ENCODE measurements around the gene DUSP11. TPM values are rescaled to one million over a fixed set of nuclear protein-coding genes. Genes with fewer than 3 reads are reported as not detected.

The DUSP11 gene
- total RNA-seq, 3 donors from 2014 or later (not counting 1 experiment from before 2014, with no cell fraction given) = 45.7 to 50.2 (median 46.6) TPM

DNA sequence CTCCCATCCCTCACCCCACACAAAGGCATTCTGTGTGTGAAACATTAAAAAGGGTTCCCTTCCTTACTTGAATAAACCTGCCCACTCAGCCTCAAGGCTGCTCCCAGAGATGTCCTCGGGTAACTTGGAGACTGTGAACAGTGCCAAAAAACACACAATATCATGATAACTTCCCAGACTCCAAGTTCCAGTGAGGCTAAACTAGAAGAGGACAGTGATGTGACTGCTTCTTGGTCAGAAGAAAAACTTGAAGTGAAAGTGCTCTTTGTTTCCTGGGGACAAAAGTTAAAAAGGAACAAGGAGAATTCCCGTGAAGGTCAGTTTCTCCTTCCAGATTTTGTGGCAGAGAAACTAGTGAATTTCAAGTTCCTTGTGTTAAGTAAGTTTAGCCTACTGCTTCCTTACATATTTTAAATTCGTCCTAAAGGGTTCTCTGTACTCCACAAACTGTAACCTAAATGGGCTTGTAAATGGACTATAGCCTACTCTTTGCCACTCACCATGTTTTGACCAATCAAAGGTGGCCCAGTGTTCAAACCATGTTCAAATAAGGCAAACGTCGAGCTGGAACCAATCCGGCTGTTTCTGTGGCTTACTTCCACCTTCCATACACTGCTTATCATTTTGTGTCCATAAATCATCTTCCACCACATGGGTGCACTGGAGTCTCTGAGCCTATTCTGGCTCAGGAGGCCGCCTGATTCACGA lies 63.2 kb downstream of the DUSP11 start:
- Mint-ChIP-seq H3K27ac (no peak overlapping the region), H3K36me3 (peaks cover 6% of the 10 kb centered on the region), H3K4me3 (no peak overlapping the region), H3K27me3 (ENCODE audit: low read depth in 2 of 2) (peaks cover 20 to 35% of the 10 kb centered on the region in 2 donors), H3K9me3 (peaks cover 2% of the 10 kb centered on the region in 2 donors), H3K4me1 (no peaks in the 10 kb centered on the region)
- intact Hi-C loops (cut with micrococcal nuclease) = no loop called here
- H3K4me3 ChIP-seq (ENCODE audit: low read length) = no peak overlapping the region
- no peak overlapping the region for H3K27ac ChIP-seq (ENCODE audit: low read length)
- TF ChIP-seq, protein P1, sequence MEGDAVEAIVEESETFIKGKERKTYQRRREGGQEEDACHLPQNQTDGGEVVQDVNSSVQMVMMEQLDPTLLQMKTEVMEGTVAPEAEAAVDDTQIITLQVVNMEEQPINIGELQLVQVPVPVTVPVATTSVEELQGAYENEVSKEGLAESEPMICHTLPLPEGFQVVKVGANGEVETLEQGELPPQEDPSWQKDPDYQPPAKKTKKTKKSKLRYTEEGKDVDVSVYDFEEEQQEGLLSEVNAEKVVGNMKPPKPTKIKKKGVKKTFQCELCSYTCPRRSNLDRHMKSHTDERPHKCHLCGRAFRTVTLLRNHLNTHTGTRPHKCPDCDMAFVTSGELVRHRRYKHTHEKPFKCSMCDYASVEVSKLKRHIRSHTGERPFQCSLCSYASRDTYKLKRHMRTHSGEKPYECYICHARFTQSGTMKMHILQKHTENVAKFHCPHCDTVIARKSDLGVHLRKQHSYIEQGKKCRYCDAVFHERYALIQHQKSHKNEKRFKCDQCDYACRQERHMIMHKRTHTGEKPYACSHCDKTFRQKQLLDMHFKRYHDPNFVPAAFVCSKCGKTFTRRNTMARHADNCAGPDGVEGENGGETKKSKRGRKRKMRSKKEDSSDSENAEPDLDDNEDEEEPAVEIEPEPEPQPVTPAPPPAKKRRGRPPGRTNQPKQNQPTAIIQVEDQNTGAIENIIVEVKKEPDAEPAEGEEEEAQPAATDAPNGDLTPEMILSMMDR (IDR thresholded peaks at IDR 0.05) = no peak
- no peaks in the 10 kb centered on the region for H3K4me1 ChIP-seq (ENCODE audit: control insufficient read depth, insufficient read depth, low read length)
- H3K36me3 ChIP-seq (ENCODE audit: control insufficient read depth, insufficient read depth, low read length) = no peaks in the 10 kb centered on the region
- no peak for ATAC-seq
- no peaks in the 10 kb centered on the region for H3K9me3 ChIP-seq (ENCODE audit: control insufficient read depth, insufficient read depth, low read length)
- H3K27me3 ChIP-seq (ENCODE audit: control insufficient read depth, insufficient read depth, low read length) = no peaks in the 10 kb centered on the region
- no peak for DNase-seq
- 24% methylated on average over 8 of the region's 8 CpGs for WGBS (ENCODE audit: insufficient coverage)

DNA sequence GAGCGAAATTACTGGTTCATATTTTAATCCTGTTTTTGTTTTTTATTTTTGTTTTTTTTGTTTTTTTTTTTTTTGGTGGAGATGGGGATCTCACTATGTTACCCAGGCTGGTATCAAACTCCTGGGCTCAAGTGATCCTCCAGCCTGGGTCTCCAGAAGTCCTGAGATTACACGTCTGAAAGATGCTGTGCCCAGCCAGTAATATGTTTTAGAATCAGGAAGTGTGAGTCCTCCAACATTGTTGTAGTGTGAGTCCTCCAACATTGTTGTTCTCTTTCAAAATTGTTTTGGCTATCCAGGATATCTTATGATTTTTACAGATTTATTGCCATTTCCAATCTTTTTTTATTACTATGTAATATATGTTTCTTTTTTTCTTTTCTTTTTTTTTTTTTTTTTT lies 65.8 kb downstream of the DUSP11 start:
- no peak for DNase-seq
- Histone ChIP-seq H3K9me3 (ENCODE audit: control insufficient read depth, insufficient read depth, low read length) (no peaks in the 10 kb centered on the region), H3K27me3 (ENCODE audit: control insufficient read depth, insufficient read depth, low read length) (no peaks in the 10 kb centered on the region), H3K4me3 (ENCODE audit: low read length) (no peak overlapping the region), H3K4me1 (ENCODE audit: control insufficient read depth, insufficient read depth, low read length) (no peaks in the 10 kb centered on the region), H3K36me3 (ENCODE audit: control insufficient read depth, insufficient read depth, low read length) (no peaks in the 10 kb centered on the region), H3K27ac (ENCODE audit: low read length) (no peak overlapping the region)
- Mint-ChIP-seq H3K27me3 (ENCODE audit: low read depth in 2 of 2) (peaks cover 29 to 60% of the 10 kb centered on the region in 2 donors), H3K4me1 (no peaks in the 10 kb centered on the region), H3K27ac (no peak overlapping the region), H3K36me3 (peaks cover 6% of the 10 kb centered on the region), H3K9me3 (peaks cover 2% of the 10 kb centered on the region in 2 donors), H3K4me3 (no peak overlapping the region)
- 83% methylated on average over 1 of the region's 2 CpGs for WGBS (ENCODE audit: insufficient coverage)
- TF ChIP-seq, protein P1 (IDR thresholded peaks at IDR 0.05) = no peak
- intact Hi-C loops (cut with micrococcal nuclease) = no loop called here
- no peak for ATAC-seq

Other genes with a start within 250 kb of the DUSP11 start
- gene NAT8, start 137.7 kb downstream of the DUSP11 start, total RNA-seq = not detected
- gene TPRKB, start 42.8 kb downstream of the DUSP11 start, total RNA-seq = 10 to 100 TPM; 20.4 to 24.1 (median 22.8) TPM
- not detected for gene C2orf78, start 4.1 kb upstream of the DUSP11 start, total RNA-seq
- gene STAMBP, start 48.9 kb upstream of the DUSP11 start, total RNA-seq = 10 to 100 TPM; 23.8 to 27.3 (median 25.3) TPM
- not detected for gene ACTG2, start 112.9 kb upstream of the DUSP11 start, total RNA-seq
- 10 to 100 TPM; 47.6 to 56.8 (median 54.8) TPM for gene DGUOK, start 146.8 kb upstream of the DUSP11 start, total RNA-seq
- 10 to 100 TPM; 40.0 to 47.9 (median 45.3) TPM for gene TET3, start 204.8 kb upstream of the DUSP11 start, total RNA-seq